Fibroblast of villous mesenchyme (primary cell): ENCODE data around the gene MLLT3. TPM values are rescaled to one million over a fixed set of nuclear protein-coding genes. Genes with fewer than 3 reads are reported as not detected.

Experiments used
- DNase-seq: peaks from one replicate; pipeline ENCODE4 v3.0.0-alpha.2; 2010; ENCODE audit warnings: low read depth
- H3K4me3 ChIP-seq: 2 replicates; pipeline ENCODE4 v1.5.1; 2011; ENCODE audit warnings: low read depth, mild to moderate bottlenecking, low read length
- CTCF ChIP-seq: IDR thresholded peaks from 2 replicates; pipeline ENCODE4 v1.5.1; 2012; ENCODE audit warnings: low read depth, mild to moderate bottlenecking, low read length; ENCODE audit not compliant: insufficient read depth
- total RNA-seq: library from RNA; depleted of rRNA; stranded (reverse); fragments of >200 nt; gene quantifications from 2 replicates; pipeline ENCODE4 v1.2.3, GENCODE V29; 2012

MLLT3 gene
- total RNA-seq, 1 donor = 44.9 TPM

- TF ChIP-seq CTCF = no peak
- no peak for DNase-seq
- H3K4me3 ChIP-seq = no peak overlapping the region
These were observed 49.3 kb downstream of the MLLT3 start for GRCh38 chr9:20573023-20573422.

GRCh38 chr9:20570756-20571155 lies 51.5 kb downstream of the MLLT3 start:
- DNase-seq = peak; percentile 81
- no peak for TF ChIP-seq CTCF
- H3K4me3 ChIP-seq = peak overlapping the region; percentile 13

GRCh38 chr9:20570087-20570486 lies 52.2 kb downstream of the MLLT3 start:
- no peak for TF ChIP-seq CTCF
- peak; percentile 66 for DNase-seq
- no peak overlapping the region for H3K4me3 ChIP-seq

GRCh38 chr9:20569525-20569924 lies 52.8 kb downstream of the MLLT3 start:
- peak; percentile 27 for DNase-seq
- no peak overlapping the region for H3K4me3 ChIP-seq
- no peak for TF ChIP-seq CTCF

- TF ChIP-seq CTCF = no peak
- no peak overlapping the region for H3K4me3 ChIP-seq
- no peak for DNase-seq
These were observed 53.9 kb downstream of the MLLT3 start for GRCh38 chr9:20568400-20568799.

- H3K4me3 ChIP-seq = no peak overlapping the region
- no peak for DNase-seq
- TF ChIP-seq CTCF = no peak
These were observed 55.9 kb downstream of the MLLT3 start for GRCh38 chr9:20566401-20566800.

- no peak for TF ChIP-seq CTCF
- no peak for DNase-seq
- H3K4me3 ChIP-seq = no peak overlapping the region
These were observed 57.6 kb downstream of the MLLT3 start for GRCh38 chr9:20564650-20565049.
